HG02623 (cell line): ENCODE data around the gene CTDSPL.

Experiments
- ATAC-seq: cut with Tn5 transposase; IDR thresholded peaks from one replicate; pipeline ENCODE4 v1.9.1; 2021; ENCODE audit warnings: moderate library complexity; ENCODE audit not compliant: unreplicated experiment

Gene CTDSPL

GRCh38 chr3:37852771-37853170 lies 8.9 kb upstream of the CTDSPL start:
- ATAC-seq = no peak

GRCh38 chr3:37853691-37854413 lies 7.8 kb upstream of the CTDSPL start:
- ATAC-seq = no peak

DNA sequence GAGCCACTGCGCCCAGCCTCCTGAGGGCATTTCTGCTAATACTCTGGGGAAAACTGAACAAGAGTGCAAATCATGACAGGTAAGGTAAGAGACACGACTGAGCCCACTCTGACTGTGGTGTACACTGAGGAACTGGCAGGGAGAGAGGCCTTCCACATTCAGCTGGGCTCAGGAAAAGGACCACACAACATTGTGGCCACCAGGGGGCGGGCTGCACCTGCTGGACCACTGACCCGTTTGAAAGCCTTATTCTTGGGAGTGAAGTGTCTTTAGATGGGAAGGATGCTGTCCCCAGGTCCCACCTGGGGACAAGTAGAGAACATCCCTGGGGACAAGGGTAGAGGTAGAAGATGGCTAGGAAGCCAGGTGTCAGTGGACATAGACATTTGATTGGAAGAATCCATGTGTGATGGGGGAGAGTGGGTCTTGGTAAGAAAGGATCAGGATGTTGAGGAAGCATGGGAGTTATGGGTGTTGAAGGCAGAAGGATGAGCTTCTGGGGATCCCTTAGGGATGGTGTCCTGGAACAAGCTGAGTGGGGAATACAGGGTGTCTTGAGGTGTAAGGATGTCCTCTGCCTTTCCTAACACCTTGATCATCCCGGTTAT lies 6.2 kb upstream of the CTDSPL start:
- ATAC-seq = no peak

- ATAC-seq = no peak
These were observed 5.3 kb upstream of the CTDSPL start for GRCh38 chr3:37856381-37856780.

GRCh38 chr3:37858742-37859141 lies 2.9 kb upstream of the CTDSPL start:
- ATAC-seq = no peak

DNA sequence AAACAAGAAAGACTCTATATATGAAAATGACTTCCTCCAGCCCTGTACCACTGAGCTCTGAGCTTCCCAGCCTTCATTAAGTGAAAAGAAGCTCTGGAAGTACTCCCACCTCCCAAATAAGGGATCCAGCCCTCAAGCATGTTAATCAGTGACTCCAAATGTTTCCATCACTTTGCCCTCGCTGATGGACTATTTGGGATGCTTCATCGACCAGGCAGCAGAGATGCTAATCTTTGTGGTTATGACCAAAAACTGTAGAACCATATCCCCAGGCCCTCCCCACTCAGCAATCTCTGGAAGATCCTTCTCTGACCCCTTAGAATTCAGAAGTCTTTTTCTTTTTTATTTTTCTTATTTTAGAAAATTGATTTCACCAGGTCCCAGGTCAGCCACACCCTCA lies 2.3 kb upstream of the CTDSPL start:
- no peak for ATAC-seq

- no peak for ATAC-seq
These were observed 1.8 kb upstream of the CTDSPL start for GRCh38 chr3:37859908-37860199.

- no peak for ATAC-seq
These were observed 681 bp downstream of the CTDSPL start for GRCh38 chr3:37862219-37862902.

- no peak for ATAC-seq
These were observed 1.5 kb downstream of the CTDSPL start for GRCh38 chr3:37862903-37863815.

GRCh38 chr3:37863949-37864822 lies 2.5 kb downstream of the CTDSPL start:
- no peak for ATAC-seq

DNA sequence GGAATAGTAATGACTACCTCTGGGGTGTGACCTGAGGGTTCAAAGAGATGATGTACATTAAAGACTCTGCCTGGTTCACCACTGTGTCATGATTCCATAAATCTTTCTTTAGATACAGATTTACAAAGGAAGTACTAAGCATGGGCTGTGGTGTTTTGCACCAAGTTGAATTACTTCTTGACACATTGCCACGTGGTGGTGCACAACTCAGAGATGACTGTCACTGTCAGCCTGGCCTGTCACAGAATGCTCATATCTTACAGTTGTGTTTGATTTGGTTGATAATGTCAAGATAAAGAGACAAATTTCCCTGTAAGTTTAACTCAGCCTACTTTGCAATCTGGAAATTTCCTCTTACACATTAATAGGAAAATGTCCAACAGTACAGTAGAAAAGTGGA lies 3.2 kb downstream of the CTDSPL start:
- ATAC-seq = no peak

DNA sequence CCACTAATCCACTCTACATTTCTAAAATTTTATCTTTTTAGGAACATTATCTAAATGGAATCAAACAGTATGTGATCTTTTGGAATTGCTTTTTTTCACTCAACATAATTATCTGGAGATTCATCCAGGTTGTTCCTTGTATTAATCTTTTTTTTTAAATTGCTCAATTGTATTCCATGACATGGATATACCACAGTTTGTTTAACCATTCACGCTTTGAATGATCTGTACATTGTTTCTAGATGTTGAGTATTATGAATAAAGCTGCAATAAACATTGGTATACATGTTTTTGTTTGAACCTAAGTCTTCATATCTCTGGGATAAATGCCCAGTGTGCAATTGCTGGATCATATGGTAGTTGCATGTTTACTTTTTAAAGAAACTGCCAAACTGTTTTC lies 5.5 kb downstream of the CTDSPL start:
- no peak for ATAC-seq

DNA sequence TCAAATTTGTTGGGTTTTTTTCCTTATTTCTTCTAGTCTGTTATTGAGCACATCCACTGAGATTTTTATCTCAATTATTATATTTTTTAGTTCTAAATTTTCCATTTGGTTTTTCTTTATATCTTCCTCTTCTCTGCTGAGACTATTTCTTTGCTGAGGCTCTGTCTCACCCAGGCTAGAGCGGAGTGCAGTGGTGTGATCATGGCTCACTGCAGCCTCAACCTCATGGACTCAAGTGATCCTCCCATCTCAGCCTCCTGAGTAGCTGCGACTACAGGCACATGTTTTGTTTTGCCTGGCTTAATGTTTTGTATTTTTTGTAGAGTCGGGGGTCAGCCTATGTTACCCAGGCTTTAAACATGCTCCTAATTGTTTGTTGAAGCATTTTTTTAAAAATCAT lies 10.2 kb downstream of the CTDSPL start:
- no peak for ATAC-seq

DNA sequence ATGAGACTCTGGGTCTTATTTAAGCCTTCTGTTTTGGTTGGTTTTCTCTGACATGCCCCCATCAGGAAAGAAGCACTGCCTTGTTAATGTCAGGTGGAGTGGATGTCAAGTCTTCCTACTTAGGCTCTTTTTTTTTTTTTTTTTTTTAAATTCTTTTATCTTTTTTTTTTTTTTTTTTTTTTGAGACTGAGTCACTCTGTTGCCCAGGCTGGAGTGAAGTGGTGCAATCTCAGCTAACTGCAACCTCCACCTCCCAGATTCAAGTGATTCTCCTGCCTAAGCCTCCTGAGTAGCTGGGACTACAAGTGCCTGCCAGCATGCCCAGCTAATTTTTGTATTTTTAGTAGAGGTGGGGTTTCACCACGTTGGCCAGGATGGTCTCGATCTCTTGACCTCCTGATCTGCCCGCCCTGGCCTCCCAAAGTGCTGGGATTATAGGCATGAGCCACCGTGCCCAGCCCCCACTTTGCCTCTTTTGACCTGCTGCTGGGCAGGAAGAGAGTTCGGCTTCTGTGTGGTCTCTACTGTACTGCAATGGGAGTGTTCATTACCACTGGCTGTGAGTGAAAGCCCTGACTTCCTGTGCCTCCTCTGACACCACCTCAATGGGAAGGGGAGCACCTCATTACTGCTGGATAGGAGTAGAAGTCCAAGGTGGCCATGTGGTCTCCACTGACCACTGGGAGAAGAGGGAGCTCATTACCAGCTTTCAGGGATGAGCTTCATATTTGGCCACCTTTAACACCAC lies 10.9 kb downstream of the CTDSPL start:
- no peak for ATAC-seq

GRCh38 chr3:37876279-37876678 lies 14.6 kb downstream of the CTDSPL start:
- no peak for ATAC-seq

DNA sequence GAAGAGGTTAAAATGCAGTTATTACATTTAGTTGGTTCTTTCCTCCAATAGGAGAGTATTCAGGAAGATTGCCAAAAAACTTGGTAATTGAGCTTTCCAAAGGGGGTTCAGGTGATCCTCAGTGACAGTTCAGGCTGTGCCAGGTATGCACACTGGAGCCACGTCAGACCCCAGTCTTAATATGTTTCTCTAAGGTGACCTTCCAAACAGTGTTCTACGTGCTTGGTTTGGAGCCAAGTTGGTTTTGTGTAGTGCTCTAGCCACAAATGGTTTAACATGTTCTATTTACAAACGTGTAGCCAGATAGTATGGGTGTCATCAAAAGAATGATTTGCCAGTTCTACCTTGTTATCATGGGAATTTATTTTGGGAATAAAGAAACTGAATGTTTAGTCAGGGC lies 21.0 kb downstream of the CTDSPL start:
- ATAC-seq = no peak

- ATAC-seq = no peak
These were observed 24.1 kb downstream of the CTDSPL start for GRCh38 chr3:37885814-37886213.

GRCh38 chr3:37886395-37886794 lies 24.7 kb downstream of the CTDSPL start:
- no peak for ATAC-seq

- ATAC-seq = no peak
These were observed 25.4 kb downstream of the CTDSPL start for GRCh38 chr3:37887062-37887461.

- no peak for ATAC-seq
These were observed 26.1 kb downstream of the CTDSPL start for GRCh38 chr3:37887824-37888223.
